Measurements from ENCODE around the gene WRAP53.

- TF ChIP-seq, protein P1, sequence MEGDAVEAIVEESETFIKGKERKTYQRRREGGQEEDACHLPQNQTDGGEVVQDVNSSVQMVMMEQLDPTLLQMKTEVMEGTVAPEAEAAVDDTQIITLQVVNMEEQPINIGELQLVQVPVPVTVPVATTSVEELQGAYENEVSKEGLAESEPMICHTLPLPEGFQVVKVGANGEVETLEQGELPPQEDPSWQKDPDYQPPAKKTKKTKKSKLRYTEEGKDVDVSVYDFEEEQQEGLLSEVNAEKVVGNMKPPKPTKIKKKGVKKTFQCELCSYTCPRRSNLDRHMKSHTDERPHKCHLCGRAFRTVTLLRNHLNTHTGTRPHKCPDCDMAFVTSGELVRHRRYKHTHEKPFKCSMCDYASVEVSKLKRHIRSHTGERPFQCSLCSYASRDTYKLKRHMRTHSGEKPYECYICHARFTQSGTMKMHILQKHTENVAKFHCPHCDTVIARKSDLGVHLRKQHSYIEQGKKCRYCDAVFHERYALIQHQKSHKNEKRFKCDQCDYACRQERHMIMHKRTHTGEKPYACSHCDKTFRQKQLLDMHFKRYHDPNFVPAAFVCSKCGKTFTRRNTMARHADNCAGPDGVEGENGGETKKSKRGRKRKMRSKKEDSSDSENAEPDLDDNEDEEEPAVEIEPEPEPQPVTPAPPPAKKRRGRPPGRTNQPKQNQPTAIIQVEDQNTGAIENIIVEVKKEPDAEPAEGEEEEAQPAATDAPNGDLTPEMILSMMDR (IDR thresholded peaks at IDR 0.05): no peak
- no peak for TF ChIP-seq POLR2A (IDR thresholded peaks at IDR 0.05)
These were observed 11.7 kb upstream of the WRAP53 start for GRCh38 chr17:7676533-7676932.
